Ovary (tissue), 3 donors: ENCODE measurements around the gene CDC26.

ENCODE experiments used
- CTCF ChIP-seq, 3 donors: fragments of 450-650 bp in 2 of 3; fragments of 200-600 bp in 1 of 3; IDR thresholded peaks; one replicate each; pipeline versions ENCODE4 v1.5.1 to v1.8.0; 2016 to 2022; ENCODE audit warnings: antibody characterized with exemption in 3 of 3, mild to moderate bottlenecking in 1 of 3
- EP300 ChIP-seq: sonication (generic); formaldehyde crosslinking; IDR thresholded peaks from one replicate; pipeline ENCODE4 v1.6.1; 2017; ENCODE audit warnings: antibody characterized with exemption
- POLR2A ChIP-seq: fragments of 450-650 bp; IDR thresholded peaks from one replicate; pipeline ENCODE4 v1.6.1; 2017; ENCODE audit warnings: antibody characterized with exemption, mild to moderate bottlenecking, moderate library complexity
- donor health status: DM: no; HTN: no; CAD: no.

GRCh38 chr9:113301548-113301947 lies 26.2 kb upstream of the CDC26 start:
- TF ChIP-seq CTCF (IDR thresholded peaks at IDR 0.05) (no peak), POLR2A (no peak), EP300 (no peak)
